HG03097 (cell line): ENCODE data around the gene RCOR1.

Experiments
- ATAC-seq: cut with Tn5 transposase; IDR thresholded peaks from one replicate; pipeline ENCODE4 v1.9.1; 2021; ENCODE audit not compliant: unreplicated experiment, low FRiP score

Gene RCOR1

GRCh38 chr14:102768223-102769048 lies 176.0 kb downstream of the RCOR1 start:
- ATAC-seq: no peak

GRCh38 chr14:102769049-102769327 lies 176.5 kb downstream of the RCOR1 start:
- ATAC-seq: no peak

GRCh38 chr14:102770147-102771123 lies 178.0 kb downstream of the RCOR1 start:
- ATAC-seq: no peak

DNA sequence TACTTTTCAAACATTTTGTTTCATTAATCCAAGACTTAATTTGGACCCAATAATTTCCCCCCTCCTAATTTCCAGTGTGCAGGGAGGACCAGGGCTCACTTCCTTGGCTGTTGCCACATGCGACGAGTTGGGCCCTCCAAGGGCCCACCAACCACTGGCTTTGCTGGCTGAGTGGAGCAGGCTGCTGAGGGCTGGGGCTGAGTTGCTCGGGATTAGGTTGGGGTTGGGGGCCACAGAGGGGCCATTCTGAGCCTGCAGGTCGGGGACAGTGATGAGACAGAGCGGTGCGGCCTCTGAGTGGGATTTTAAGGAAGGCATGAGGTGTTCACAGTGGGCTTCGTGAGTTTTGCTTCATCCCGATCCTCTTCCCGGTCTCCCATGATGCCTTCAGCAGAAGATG lies 178.7 kb downstream of the RCOR1 start:
- no peak for ATAC-seq

GRCh38 chr14:102772781-102773570 lies 180.5 kb downstream of the RCOR1 start:
- no peak for ATAC-seq

- ATAC-seq: no peak
These were observed 182.1 kb downstream of the RCOR1 start for GRCh38 chr14:102774391-102775153.

- ATAC-seq: no peak
These were observed 183.7 kb downstream of the RCOR1 start for GRCh38 chr14:102775855-102776760.

- peak; percentile 55 for ATAC-seq
These were observed 184.6 kb downstream of the RCOR1 start, which contains the start of gene TRAF3 for GRCh38 chr14:102776761-102777710. Gene TRAF3 (plus strand): TSS chr14:102777449. CDS start chr14:102870202, 92,753 bp downstream.

DNA sequence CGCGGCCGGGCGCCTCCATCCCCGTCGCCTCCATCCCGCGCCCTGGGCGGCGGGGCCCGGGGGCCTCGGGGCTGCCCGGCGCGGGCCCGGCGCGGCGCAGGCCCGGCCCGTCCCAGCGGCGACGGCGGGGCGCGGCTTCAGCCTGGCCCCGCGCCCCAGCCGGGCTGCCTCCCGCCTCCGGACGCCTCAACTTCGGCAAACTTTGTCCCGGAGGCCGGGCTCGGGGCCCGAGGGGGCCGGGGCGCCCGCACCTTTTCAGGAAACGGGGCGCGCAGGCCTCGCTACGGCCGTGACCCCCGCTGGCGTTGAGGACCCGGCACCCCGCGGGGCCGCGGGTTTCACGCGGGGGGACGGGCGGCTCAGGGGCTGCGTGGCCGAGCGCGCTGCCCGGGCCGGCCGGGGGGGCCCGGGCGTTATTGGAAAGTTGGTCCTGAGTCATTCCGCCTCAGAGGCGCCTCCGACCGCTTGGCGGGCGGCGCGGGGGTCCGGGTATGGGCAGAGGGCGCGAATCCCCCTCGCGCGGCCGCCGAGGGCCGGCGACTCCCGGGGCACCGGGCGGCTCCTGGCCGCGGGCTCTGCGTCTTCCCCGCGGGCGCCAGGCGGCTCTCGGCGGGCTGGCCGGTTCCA lies 185.4 kb downstream of the RCOR1 start:
- peak; percentile 13 for ATAC-seq

- ATAC-seq: no peak
These were observed 186.1 kb downstream of the RCOR1 start for GRCh38 chr14:102778338-102779083.

DNA sequence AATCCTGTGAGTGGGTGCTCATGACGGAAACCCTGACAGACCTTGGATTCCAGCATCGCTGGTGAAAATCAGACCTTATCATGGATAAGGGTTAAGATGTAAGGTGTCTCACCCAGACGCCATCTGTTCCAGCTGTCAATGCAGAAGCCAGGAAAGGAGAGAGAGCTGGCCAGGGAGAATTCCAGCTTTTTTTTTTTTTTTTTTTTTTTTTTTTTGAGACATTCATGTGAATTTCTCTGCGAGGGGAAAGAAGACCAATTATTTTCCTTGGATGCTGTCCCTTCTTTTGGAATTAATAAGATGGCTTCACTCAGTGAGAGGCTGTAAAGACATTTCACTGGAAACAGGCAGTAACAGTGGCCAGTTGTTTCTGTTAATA lies 186.6 kb downstream of the RCOR1 start:
- no peak for ATAC-seq

- ATAC-seq: no peak
These were observed 187.3 kb downstream of the RCOR1 start for GRCh38 chr14:102779574-102780315.
